HG03469 (cell line): ENCODE results near the gene CENPP.
"Not testable (repeated sequence)": the region's sequence is repeated elsewhere in the genome, so short reads cannot be mapped to it uniquely, and the experiment has no call there.

Source experiments
- ATAC-seq: cut with Tn5 transposase; IDR thresholded peaks from one replicate; pipeline ENCODE4 v1.9.1; 2021; ENCODE audit warnings: mild to moderate bottlenecking, moderate library complexity, moderate number of reproducible peaks; ENCODE audit not compliant: unreplicated experiment

Gene CENPP

GRCh38 chr9:92576175-92576574 is 250.4 kb downstream of the CENPP start:
- ATAC-seq: no peak

- ATAC-seq: no peak
These were observed 264.2 kb downstream of the CENPP start for GRCh38 chr9:92589923-92590322.

GRCh38 chr9:92590377-92590776 is 264.6 kb downstream of the CENPP start:
- no peak for ATAC-seq

- no peak for ATAC-seq
These were observed 266.8 kb downstream of the CENPP start for GRCh38 chr9:92592537-92592936.

- no peak for ATAC-seq
These were observed 267.5 kb downstream of the CENPP start for GRCh38 chr9:92592946-92593861.

GRCh38 chr9:92595075-92595474 is 269.3 kb downstream of the CENPP start:
- not testable (repeated sequence) for ATAC-seq

- ATAC-seq: no peak
These were observed 270.2 kb downstream of the CENPP start for GRCh38 chr9:92595930-92596329.

GRCh38 chr9:92598382-92598781 is 272.6 kb downstream of the CENPP start:
- ATAC-seq: no peak

GRCh38 chr9:92599938-92600461 is 274.2 kb downstream of the CENPP start:
- ATAC-seq: no peak

- ATAC-seq: no peak
These were observed 274.9 kb downstream of the CENPP start for GRCh38 chr9:92600462-92601261.

GRCh38 chr9:92601451-92601850 is 275.7 kb downstream of the CENPP start:
- ATAC-seq: no peak

- ATAC-seq: no peak
These were observed 276.7 kb downstream of the CENPP start for GRCh38 chr9:92602413-92602812.

- no peak for ATAC-seq
These were observed 277.3 kb downstream of the CENPP start for GRCh38 chr9:92603100-92603499.

- ATAC-seq: no peak
These were observed 278.2 kb downstream of the CENPP start for GRCh38 chr9:92603990-92604389.

- no peak for ATAC-seq
These were observed 279.5 kb downstream of the CENPP start for GRCh38 chr9:92605224-92605623.

GRCh38 chr9:92607088-92607487 is 281.3 kb downstream of the CENPP start:
- ATAC-seq: no peak

GRCh38 chr9:92607773-92608172 is 282.0 kb downstream of the CENPP start:
- no peak for ATAC-seq

GRCh38 chr9:92608241-92608908 is 282.6 kb downstream of the CENPP start:
- no peak for ATAC-seq

- ATAC-seq: no peak
These were observed 283.2 kb downstream of the CENPP start for GRCh38 chr9:92608909-92609445.

- no peak for ATAC-seq
These were observed 285.0 kb downstream of the CENPP start for GRCh38 chr9:92610470-92611420.
